Measurements from ENCODE around the gene CST9. TPM values are rescaled to one million over a fixed set of nuclear protein-coding genes. Genes with fewer than 3 reads are reported as not detected.

Gene CST9
- total and polyA plus RNA-seq, 2 of the 8 experiments (the other 6 are each of a cell fraction or from before 2014, with no cell fraction given): 0.05 to 0.19 TPM

- Histone ChIP-seq H2BK120ac (replicated peaks; ENCODE audit: low read depth, low read length) (no peak overlapping the region), H3K79me1 (ENCODE audit: low read depth, low read length) (no peaks in the 10 kb centered on the region), H3K27me3 (replicated peaks in 1 of 4; ENCODE audit: control insufficient read depth in 3 of 4, extremely low read depth in 1 of 4, insufficient read depth in 3 of 4, low read length in 3 of 4) (no peaks in the 10 kb centered on the region; a peak in 1 of 7 replicates), H4K8ac (ENCODE audit: extremely low read depth, insufficient read depth, low read length) (no peak overlapping the region), H3K56ac (replicated peaks; ENCODE audit: insufficient read length, low read depth, low read length) (no peak overlapping the region), H3K23ac (ENCODE audit: insufficient read length) (no peak overlapping the region), H2BK15ac (ENCODE audit: low read length) (no peak overlapping the region), H3K4me3 (ENCODE audit: extremely low read depth in 1 of 4, insufficient read depth in 2 of 4, low read depth in 3 of 4, low read length in 4 of 4) (no peak overlapping the region), H2BK5ac (ENCODE audit: low read depth, low read length) (no peak overlapping the region), H3K4me1 (replicated peaks in 1 of 4; ENCODE audit: control insufficient read depth in 3 of 4, insufficient read depth in 4 of 4, low read length in 3 of 4) (peaks cover 0 to 3% (median 0%) of the 10 kb centered on the region in 4 experiments; a peak in 4 of 7 replicates), H3K14ac (ENCODE audit: insufficient read length) (no peak overlapping the region), H2AK5ac (ENCODE audit: low read depth, low read length) (no peak overlapping the region), H3K18ac (ENCODE audit: extremely low read depth, low read length) (no peak overlapping the region), H2BK12ac (ENCODE audit: low read depth, low read length) (no peak overlapping the region), H3K79me2 (ENCODE audit: control insufficient read depth in 1 of 2, insufficient read depth in 2 of 2, low read length in 2 of 2) (no peaks in the 10 kb centered on the region), H3K27ac (ENCODE audit: low read depth, low read length) (no peak overlapping the region), H3K4ac (replicated peaks; ENCODE audit: insufficient read length, low read depth, low read length) (no peak overlapping the region), H4K20me1 (replicated peaks in 1 of 2; ENCODE audit: control insufficient read depth in 1 of 2, insufficient read depth in 2 of 2, low read length in 2 of 2) (no peaks in the 10 kb centered on the region), H3K9me3 (ENCODE audit: insufficient read depth in 2 of 2, low read depth in 1 of 2, low read length in 1 of 2) (no peaks in the 10 kb centered on the region), H4K5ac (ENCODE audit: insufficient read length, low read depth, low read length) (no peak overlapping the region), H2AFZ (ENCODE audit: low read length) (no peak overlapping the region), H2BK20ac (ENCODE audit: low read length) (no peak overlapping the region), H3K23me2 (ENCODE audit: low read depth, low read length) (peaks cover 6% of the 10 kb centered on the region; the same call in 1 of the 2 replicates), H3K4me2 (ENCODE audit: insufficient read depth in 1 of 2, low read depth in 2 of 2, low read length in 2 of 2) (no peak overlapping the region), H3K36me3 (ENCODE audit: control insufficient read depth in 2 of 4, insufficient read depth in 4 of 4, low read length in 3 of 4) (no peaks in the 10 kb centered on the region), H4K91ac (replicated peaks; ENCODE audit: insufficient read length, low read length) (no peak overlapping the region), H3K9ac (replicated peaks in 1 of 4; ENCODE audit: extremely low read depth in 1 of 4, low read depth in 3 of 4, low read length in 3 of 4) (no peak overlapping the region)
- POLR2A ChIA-PET (ENCODE audit: partially characterized antibody): no interaction called here
- CTCF ChIA-PET (ENCODE audit: partially characterized antibody): interaction anchor here (0.6 to 0.7 kb wide), 2 partner anchors 195 kb away, joined by 3 read pairs; no protein-coding TSS in a partner anchor
- 76% methylated on average over 12 of the region's 12 CpGs; no CpG with 5 or more reads in 1 of the 2 experiments for WGBS, 2 experiments (ENCODE audit: extremely low coverage in 1 of 2, insufficient coverage in 1 of 2, insufficient read length in 1 of 2, insufficient replicate concordance in 2 of 2, low coverage in 1 of 2, low lambda C conversion rate in 2 of 2, missing lambda C conversion rate in 1 of 2)
- no peak for DNase-seq (ENCODE audit: low read depth in 1 of 2, low spot score in 2 of 2)
- FAIRE-seq: no peak
- no peak for TF ChIP-seq CEBPB (IDR thresholded peaks at IDR 0.05; ENCODE audit: low read depth, low read length)
- TF ChIP-seq BCL11A (IDR thresholded peaks at IDR 0.05; ENCODE audit: low read depth in 2 of 2, low read length in 2 of 2): no peak
- TF ChIP-seq BACH1 (IDR thresholded peaks at IDR 0.05; ENCODE audit: low read length): no peak
Measured at GRCh38 chr20:23641936-23642751, 36.4 kb upstream of the CST9 start.
